Heart left ventricle (tissue), 13 donors: ENCODE data around the gene GPC2.

Experiments used
- POLR2A ChIP-seq, 2 donors: fragments of 450-650 bp; IDR thresholded peaks; one replicate each; pipeline ENCODE4 v1.6.1; 2017; ENCODE audit warnings: antibody characterized with exemption in 2 of 2, mild to moderate bottlenecking in 2 of 2, moderate library complexity in 2 of 2
- TF ChIP-seq, protein P1 (sequence below), 12 donors: fragments of 200-600 bp; sonication (generic) in 4 of 12; IDR thresholded peaks; one replicate each; pipeline versions ENCODE4 v1.5.0 to v1.8.0; 2018 to 2022; ENCODE audit warnings: antibody characterized with exemption in 12 of 12, mild to moderate bottlenecking in 5 of 12
- donor health status: ischemic (EF 13 %, LVEDD 7.1; RV severe dilation, severe dysfunction).
- donor health status: DM: no; HTN: yes; CAD: no.
- donor health status: DM: no; HTN: no; CAD: no.
- donor health status: ischemic (EF 25% LVEDD 6.9; RV normal size, moderate dysfunction).
- donor health status: ischemic (EF 25% LVEDD 5.7; RV mildly dilated, moderate dysfunction).
- donor health status: ischemic (EF 35%, LVEDD 5.7; RV mildly dilated, moderate dysfunction).
- donor health status: nonischemic (EF 11% LVEDD 7.7; RV severe dilation, severe dysfunction).
- donor health status: DM: yes; HTN: yes; CAD: no.
- donor health status: PGD.
- donor health status: ischemic (EF 29% LVEDD 5.4; RV normal size, mild dysfunction).
- donor health status: nonischemic (EF 23%, LVEDD 6.1; RV moderate dilation, normal function).

DNA sequence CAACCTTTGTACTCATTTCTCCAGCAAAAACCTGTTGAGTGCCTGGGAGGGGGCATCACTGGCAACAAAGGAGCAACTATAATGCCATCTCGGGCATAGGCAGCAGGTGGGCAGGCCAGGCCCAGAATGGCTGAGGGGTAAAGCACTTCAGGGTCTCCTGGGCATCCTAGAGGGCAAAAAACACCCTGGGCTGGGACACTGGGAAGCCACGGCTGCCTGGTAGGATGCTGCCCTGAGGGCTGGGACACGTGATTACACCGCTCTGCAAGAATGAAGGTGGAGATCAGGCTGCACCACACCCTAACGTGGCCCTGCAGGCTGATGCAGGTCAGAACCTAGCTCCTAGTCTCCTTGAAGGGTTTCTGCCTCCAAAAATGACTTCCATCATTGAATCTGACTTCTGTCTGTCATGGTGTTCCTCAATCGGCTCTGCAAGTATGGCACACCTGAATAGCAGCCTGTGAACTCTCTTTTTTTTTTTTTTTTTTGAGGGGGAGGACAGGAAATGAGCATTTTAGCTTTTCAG is 14.1 kb downstream of the GPC2 start:
- no peak for TF ChIP-seq POLR2A (IDR thresholded peaks at IDR 0.05)
- TF ChIP-seq, protein P1, sequence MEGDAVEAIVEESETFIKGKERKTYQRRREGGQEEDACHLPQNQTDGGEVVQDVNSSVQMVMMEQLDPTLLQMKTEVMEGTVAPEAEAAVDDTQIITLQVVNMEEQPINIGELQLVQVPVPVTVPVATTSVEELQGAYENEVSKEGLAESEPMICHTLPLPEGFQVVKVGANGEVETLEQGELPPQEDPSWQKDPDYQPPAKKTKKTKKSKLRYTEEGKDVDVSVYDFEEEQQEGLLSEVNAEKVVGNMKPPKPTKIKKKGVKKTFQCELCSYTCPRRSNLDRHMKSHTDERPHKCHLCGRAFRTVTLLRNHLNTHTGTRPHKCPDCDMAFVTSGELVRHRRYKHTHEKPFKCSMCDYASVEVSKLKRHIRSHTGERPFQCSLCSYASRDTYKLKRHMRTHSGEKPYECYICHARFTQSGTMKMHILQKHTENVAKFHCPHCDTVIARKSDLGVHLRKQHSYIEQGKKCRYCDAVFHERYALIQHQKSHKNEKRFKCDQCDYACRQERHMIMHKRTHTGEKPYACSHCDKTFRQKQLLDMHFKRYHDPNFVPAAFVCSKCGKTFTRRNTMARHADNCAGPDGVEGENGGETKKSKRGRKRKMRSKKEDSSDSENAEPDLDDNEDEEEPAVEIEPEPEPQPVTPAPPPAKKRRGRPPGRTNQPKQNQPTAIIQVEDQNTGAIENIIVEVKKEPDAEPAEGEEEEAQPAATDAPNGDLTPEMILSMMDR (IDR thresholded peaks at IDR 0.05), result no peak
